IMR-90 (cell line): ENCODE results near the gene KCNG4. TPM values are rescaled to one million over a fixed set of nuclear protein-coding genes. Genes with fewer than 3 reads are reported as not detected.

Experiments used
- ATAC-seq: fragments of 200-7000 bp; cut with Tn5 transposase; 2 replicates; pipeline ENCODE4 v1.9.1; 2020; ENCODE audit warnings: low read depth, mild to moderate bottlenecking, moderate library complexity
- BruUV-seq: library from RNA; stranded (reverse); fragments of 400-500 nt; replicated peaks from 2 replicates; lab custom pipeline; 2021; lab: Mats Ljungman, UMichigan
- CTCF ChIA-PET: fragments of 300-600 bp; formaldehyde crosslinking; extraction: SDS; loops from one replicate; lab custom pipeline; 2021; ENCODE audit warnings: antibody characterized with exemption; lab: Yijun Ruan, JAX
- POLR2A ChIA-PET: fragments of 300-600 bp; sonication (Branson Sonifier 250); formaldehyde crosslinking; loops from one replicate; lab custom pipeline; 2022; ENCODE audit warnings: antibody characterized with exemption; ENCODE audit not compliant: unreplicated experiment; lab: Charles Lee
- DNase-seq: peaks from one replicate; pipeline ENCODE4 v3.0.0; 2013
- H2AFZ ChIP-seq: replicated peaks from 2 replicates; pipeline ENCODE3; 2013; ENCODE audit warnings: low read length, mild to moderate bottlenecking; ENCODE audit not compliant: poor library complexity
- H2AK5ac ChIP-seq: 2 replicates; pipeline ENCODE4 v1.6.1; 2013; ENCODE audit warnings: low read depth, low read length, inconsistent platforms
- H2AK9ac ChIP-seq: replicated peaks from 2 replicates; pipeline ENCODE3; 2013; ENCODE audit warnings: mild to moderate bottlenecking, low read depth, low read length, moderate library complexity; ENCODE audit not compliant: poor library complexity
- H2BK120ac ChIP-seq: 2 replicates; pipeline ENCODE4 v1.6.1; 2013; ENCODE audit warnings: low read depth, low read length, inconsistent platforms
- H2BK15ac ChIP-seq: 3 replicates; pipeline ENCODE4 v1.6.1; 2013; ENCODE audit warnings: low read depth, low read length, inconsistent platforms
- H2BK20ac ChIP-seq: 2 replicates; pipeline ENCODE4 v1.6.1; 2013; ENCODE audit warnings: low read depth, mild to moderate bottlenecking, inconsistent platforms, low read length, moderate library complexity
- H2BK5ac ChIP-seq: 2 replicates; pipeline ENCODE4 v1.6.1; 2013; ENCODE audit warnings: mild to moderate bottlenecking, low read depth, low read length, inconsistent platforms; ENCODE audit not compliant: poor library complexity, severe bottlenecking
- H3K14ac ChIP-seq: replicated peaks from 2 replicates; pipeline ENCODE4 v1.6.1; 2013; ENCODE audit warnings: low read depth, low read length, inconsistent platforms
- H3K18ac ChIP-seq: 2 replicates; pipeline ENCODE4 v1.6.1; 2013; ENCODE audit warnings: low read depth, low read length, control low read depth
- H3K23ac ChIP-seq: 2 replicates; pipeline ENCODE4 v1.6.1; 2013; ENCODE audit warnings: low read depth, low read length, inconsistent platforms
- H3K27ac ChIP-seq: 2 replicates; pipeline ENCODE4 v1.5.1; 2013; ENCODE audit warnings: mild to moderate bottlenecking, control low read depth, low read length; ENCODE audit not compliant: insufficient read depth
- H3K27me3 ChIP-seq: 2 replicates; pipeline ENCODE4 v1.6.1; 2013; ENCODE audit warnings: low read length; ENCODE audit not compliant: control insufficient read depth, insufficient read depth
- H3K36me3 ChIP-seq: 2 replicates; pipeline ENCODE4 v1.6.1; 2013; ENCODE audit warnings: low read length, mixed read lengths; ENCODE audit not compliant: control insufficient read depth, insufficient read depth
- H3K4ac ChIP-seq: 2 replicates; pipeline ENCODE4 v1.6.1; 2013; ENCODE audit warnings: low read depth, low read length, inconsistent platforms
- H3K4me1 ChIP-seq: 2 replicates; pipeline ENCODE4 v1.6.1; 2013; ENCODE audit warnings: low read length, mixed read lengths; ENCODE audit not compliant: control insufficient read depth, insufficient read depth
- H3K4me2 ChIP-seq: 2 replicates; pipeline ENCODE4 v1.6.1; 2013; ENCODE audit warnings: low read depth, mild to moderate bottlenecking, control low read depth, low read length, moderate library complexity
- H3K4me3 ChIP-seq: 2 replicates; pipeline ENCODE4 v1.5.1; 2013; ENCODE audit warnings: low read depth, mild to moderate bottlenecking, control low read depth, low read length, moderate library complexity; ENCODE audit not compliant: insufficient read depth
- H3K56ac ChIP-seq: 2 replicates; pipeline ENCODE4 v1.6.1; 2013; ENCODE audit warnings: low read length, inconsistent platforms; ENCODE audit not compliant: insufficient read depth; ENCODE audit errors: extremely low read depth
- H3K79me1 ChIP-seq, 2 experiments: 2 replicates each; pipeline ENCODE4 v1.6.1; 2013; ENCODE audit warnings: low read length in 2 of 2, inconsistent platforms in 1 of 2, low read depth in 1 of 2
- H3K9ac ChIP-seq: 2 replicates; pipeline ENCODE4 v1.6.1; 2013; ENCODE audit warnings: low read depth, low read length, control low read depth
- H3K9me1 ChIP-seq: 2 replicates; pipeline ENCODE4 v1.6.1; 2013; ENCODE audit warnings: low read length, inconsistent platforms; ENCODE audit not compliant: insufficient read depth
- H3K9me3 ChIP-seq: 2 replicates; pipeline ENCODE4 v1.6.1; 2013; ENCODE audit warnings: low read length; ENCODE audit not compliant: control insufficient read depth, insufficient read depth
- H4K20me1 ChIP-seq: 2 replicates; pipeline ENCODE4 v1.6.1; 2013; ENCODE audit warnings: low read length, inconsistent platforms; ENCODE audit not compliant: insufficient read depth
- H4K5ac ChIP-seq: 2 replicates; pipeline ENCODE4 v1.6.1; 2013; ENCODE audit warnings: mild to moderate bottlenecking, low read depth, low read length, control low read depth
- H4K8ac ChIP-seq, 2 experiments: 2 replicates each; pipeline ENCODE4 v1.6.1; 2013; ENCODE audit warnings: low read depth in 2 of 2, low read length in 2 of 2, control low read depth in 1 of 2, inconsistent platforms in 1 of 2
- H4K91ac ChIP-seq: 2 replicates; pipeline ENCODE4 v1.6.1; 2013; ENCODE audit warnings: low read depth, low read length, inconsistent platforms; ENCODE audit not compliant: insufficient read depth
- CHD1 ChIP-seq: IDR thresholded peaks from 2 replicates; pipeline ENCODE4 v1.6.1; 2012; ENCODE audit warnings: low read depth, low read length, improper control_type of control experiment
- FOS ChIP-seq: fragments of 150-350 bp; IDR thresholded peaks from 2 replicates; pipeline ENCODE4 v1.6.1; 2016; ENCODE audit warnings: low read depth, low read length
- NFE2L2 ChIP-seq: fragments of 150-350 bp; IDR thresholded peaks from 2 replicates; pipeline ENCODE4 v1.6.1; 2016; ENCODE audit warnings: low read depth, mild to moderate bottlenecking, low read length
- RAD21 ChIP-seq: IDR thresholded peaks from 2 replicates; pipeline ENCODE4 v1.6.1; 2012; ENCODE audit warnings: low read length, improper control_type of control experiment
- RFX5 ChIP-seq: IDR thresholded peaks from 2 replicates; pipeline ENCODE4 v1.8.0; 2012; ENCODE audit warnings: low read depth, mild to moderate bottlenecking, low read length, moderate library complexity
- WGBS, 2 experiments: methylation state at CpG; one replicate each; pipeline versions ENCODE4 v1.1.5 to v1.1.7; 2013; ENCODE audit warnings: missing lambda C conversion rate in 2 of 2; ENCODE audit not compliant: insufficient read length in 1 of 2; ENCODE audit errors: extremely low coverage in 2 of 2; 5-methylcytosine and 5-hydroxymethylcytosine counted together
- dilution Hi-C: fragments of 300-500 bp; cut with HindIII; formaldehyde crosslinking; loops from one replicate; pipeline ENCODE4 v1.14.3; 2018; ENCODE audit warnings: low sequenced_read_pairs; ENCODE audit not compliant: unreplicated experiment
- in situ Hi-C: fragments of 300-500 bp; cut with MboI; formaldehyde crosslinking; loops from 3 replicates; pipeline ENCODE4 v1.14.3; 2019; ENCODE audit warnings: low sequenced_read_pairs, inconsistent platforms, mixed read lengths
- intact Hi-C: fragments of 100-400 bp; cut with micrococcal nuclease; formaldehyde crosslinking; loops from 2 replicates; pipeline ENCODE4 v1.10.0; 2022
- polyA plus RNA-seq, 3 experiments: library from polyadenylated mRNA; depleted of rRNA; stranded (reverse); fragments of >200 nt; gene quantifications; 2 replicates each; pipeline ENCODE4 v1.2.3, GENCODE V29; 2012; ENCODE audit warnings: low replicate concordance in 1 of 3
- total RNA-seq: library from RNA; depleted of rRNA; stranded (reverse); fragments of >200 nt; gene quantifications from 2 replicates; pipeline ENCODE4 v1.2.3, GENCODE V29; 2012
- TF ChIP-seq, protein P1 (sequence below): fragments of 150-350 bp; IDR thresholded peaks from 2 replicates; pipeline ENCODE4 v1.6.1; 2016; ENCODE audit warnings: low read depth, mild to moderate bottlenecking, low read length, moderate library complexity, borderline replicate concordance
- TF ChIP-seq, protein P2 (sequence below): fragments of 150-350 bp; IDR thresholded peaks from 2 replicates; pipeline ENCODE4 v1.6.1; 2017; ENCODE audit warnings: mild to moderate bottlenecking, antibody characterized with exemption, low read length, low read depth

Gene KCNG4
- total and polyA plus RNA-seq, 2 of the 4 experiments (the other 2 are of a cell fraction): not detected

GRCh38 chr16:84196101-84196500, 43.7 kb downstream of the KCNG4 start:
- H3K4ac ChIP-seq: no peak overlapping the region
- no peak overlapping the region for H2BK15ac ChIP-seq
- no peaks in the 10 kb centered on the region for H3K79me1 ChIP-seq
- no peak overlapping the region for H2AFZ ChIP-seq
- ChIA-PET POLR2A (no interaction called here), CTCF (no interaction called here)
- H2BK5ac ChIP-seq: no peak overlapping the region
- no TSS peak for BruUV-seq
- no peak overlapping the region for H3K18ac ChIP-seq
- H4K5ac ChIP-seq: no peak overlapping the region
- TF ChIP-seq RFX5 (no peak), NFE2L2 (no peak), RAD21 (no peak), CHD1 (no peak), FOS (no peak)
- TF ChIP-seq, protein P1, sequence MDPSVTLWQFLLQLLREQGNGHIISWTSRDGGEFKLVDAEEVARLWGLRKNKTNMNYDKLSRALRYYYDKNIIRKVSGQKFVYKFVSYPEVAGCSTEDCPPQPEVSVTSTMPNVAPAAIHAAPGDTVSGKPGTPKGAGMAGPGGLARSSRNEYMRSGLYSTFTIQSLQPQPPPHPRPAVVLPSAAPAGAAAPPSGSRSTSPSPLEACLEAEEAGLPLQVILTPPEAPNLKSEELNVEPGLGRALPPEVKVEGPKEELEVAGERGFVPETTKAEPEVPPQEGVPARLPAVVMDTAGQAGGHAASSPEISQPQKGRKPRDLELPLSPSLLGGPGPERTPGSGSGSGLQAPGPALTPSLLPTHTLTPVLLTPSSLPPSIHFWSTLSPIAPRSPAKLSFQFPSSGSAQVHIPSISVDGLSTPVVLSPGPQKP: no peak
- TF ChIP-seq, protein P2, sequence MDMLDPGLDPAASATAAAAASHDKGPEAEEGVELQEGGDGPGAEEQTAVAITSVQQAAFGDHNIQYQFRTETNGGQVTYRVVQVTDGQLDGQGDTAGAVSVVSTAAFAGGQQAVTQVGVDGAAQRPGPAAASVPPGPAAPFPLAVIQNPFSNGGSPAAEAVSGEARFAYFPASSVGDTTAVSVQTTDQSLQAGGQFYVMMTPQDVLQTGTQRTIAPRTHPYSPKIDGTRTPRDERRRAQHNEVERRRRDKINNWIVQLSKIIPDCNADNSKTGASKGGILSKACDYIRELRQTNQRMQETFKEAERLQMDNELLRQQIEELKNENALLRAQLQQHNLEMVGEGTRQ: no peak
- in situ Hi-C loops: no loop called here
- no peak overlapping the region for H3K23ac ChIP-seq
- H3K14ac ChIP-seq: no peak overlapping the region
- no peaks in the 10 kb centered on the region for H3K36me3 ChIP-seq
- no CpG with 5 or more reads among the region's 16 CpGs for WGBS, 2 experiments
- H3K4me1 ChIP-seq: peaks cover 2% of the 10 kb centered on the region; the same call in 1 of the 2 replicates
- peaks cover 34% of the 10 kb centered on the region for H3K27me3 ChIP-seq
- H3K9me1 ChIP-seq: no peaks in the 10 kb centered on the region
- dilution Hi-C loops: no loop called here
- H4K91ac ChIP-seq: no peak overlapping the region
- no peak overlapping the region for H2BK120ac ChIP-seq
- no peaks in the 10 kb centered on the region; the same call in 1 of the 2 replicates for H4K20me1 ChIP-seq
- H3K27ac ChIP-seq: no peak overlapping the region
- no peak overlapping the region for H3K9ac ChIP-seq
- intact Hi-C loops: no loop called here
- H2AK9ac ChIP-seq: peak overlapping the region; percentile 28
- no peak overlapping the region for H3K56ac ChIP-seq
- no peak overlapping the region for H2BK20ac ChIP-seq
- no peak overlapping the region for H2AK5ac ChIP-seq
- H3K4me2 ChIP-seq: no peak overlapping the region
- H3K4me3 ChIP-seq: no peak overlapping the region
- H4K8ac ChIP-seq: no peak overlapping the region
- ATAC-seq (no peak), DNase-seq (no peak)
- H3K9me3 ChIP-seq: no peaks in the 10 kb centered on the region
